ENCODE data around the gene IRAG1.

- TF ChIP-seq POLR2AphosphoS5 (IDR thresholded peaks at IDR 0.05; ENCODE audit: low read depth) (no peak), CTCF (conservative IDR thresholded peaks at IDR 0.05; ENCODE audit: low read depth in 2 of 2) (peak; percentile 79 to 85), EZH2 (IDR thresholded peaks at IDR 0.05; ENCODE audit: low read depth, unreplicated experiment) (no peak), ZNF114 (CRISPR knock-in tag; IDR thresholded peaks at IDR 0.05) (no peak), ZNF331 (CRISPR knock-in tag; IDR thresholded peaks at IDR 0.05; ENCODE audit: low read depth) (no peak), ZNF462 (CRISPR knock-in tag; IDR thresholded peaks at IDR 0.05) (no peak), CREB1 (CRISPR knock-in tag; IDR thresholded peaks at IDR 0.05; ENCODE audit: low read depth) (no peak), EZH2phosphoT487 (IDR thresholded peaks at IDR 0.05; ENCODE audit: unreplicated experiment) (no peak), REST (IDR thresholded peaks at IDR 0.05; ENCODE audit: unreplicated experiment) (no peak)
Observed at GRCh38 chr11:10653946-10654810, 39.4 kb downstream of the IRAG1 start.
